CD4-positive, alpha-beta T cell treated with Interleukin-17A for 1 hour (primary cell): ENCODE results near the gene AIF1.

Source experiments
- DNase-seq: peaks from one replicate; pipeline ENCODE4 v3.0.0-alpha.2; 2020

The AIF1 gene

DNA sequence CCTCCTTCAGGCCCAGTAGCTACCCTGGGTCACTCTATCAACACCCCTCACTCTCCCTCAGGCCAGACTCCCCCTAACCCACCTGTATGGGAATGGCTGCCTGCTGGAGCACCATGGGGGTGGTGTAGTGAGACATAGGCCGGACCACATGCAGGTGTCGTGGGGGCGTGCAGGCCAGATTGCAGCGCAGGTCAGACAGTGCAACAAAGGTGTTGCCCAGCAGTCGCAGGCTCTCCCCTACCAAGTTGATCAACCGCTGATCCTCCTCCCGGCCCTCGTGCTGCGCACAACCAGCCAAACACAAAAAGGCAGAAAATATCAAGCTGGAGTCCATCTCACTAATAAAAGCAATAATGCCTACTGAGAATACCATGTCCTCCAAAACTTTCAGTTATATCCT, 30.3 kb downstream of the AIF1 start:
- DNase-seq: no peak

- no peak for DNase-seq
Measured at GRCh38 chr6:31651602-31652191, 36.7 kb downstream of the AIF1 start.

GRCh38 chr6:31652925-31653724, 38.1 kb downstream of the AIF1 start:
- DNase-seq: no peak

DNA sequence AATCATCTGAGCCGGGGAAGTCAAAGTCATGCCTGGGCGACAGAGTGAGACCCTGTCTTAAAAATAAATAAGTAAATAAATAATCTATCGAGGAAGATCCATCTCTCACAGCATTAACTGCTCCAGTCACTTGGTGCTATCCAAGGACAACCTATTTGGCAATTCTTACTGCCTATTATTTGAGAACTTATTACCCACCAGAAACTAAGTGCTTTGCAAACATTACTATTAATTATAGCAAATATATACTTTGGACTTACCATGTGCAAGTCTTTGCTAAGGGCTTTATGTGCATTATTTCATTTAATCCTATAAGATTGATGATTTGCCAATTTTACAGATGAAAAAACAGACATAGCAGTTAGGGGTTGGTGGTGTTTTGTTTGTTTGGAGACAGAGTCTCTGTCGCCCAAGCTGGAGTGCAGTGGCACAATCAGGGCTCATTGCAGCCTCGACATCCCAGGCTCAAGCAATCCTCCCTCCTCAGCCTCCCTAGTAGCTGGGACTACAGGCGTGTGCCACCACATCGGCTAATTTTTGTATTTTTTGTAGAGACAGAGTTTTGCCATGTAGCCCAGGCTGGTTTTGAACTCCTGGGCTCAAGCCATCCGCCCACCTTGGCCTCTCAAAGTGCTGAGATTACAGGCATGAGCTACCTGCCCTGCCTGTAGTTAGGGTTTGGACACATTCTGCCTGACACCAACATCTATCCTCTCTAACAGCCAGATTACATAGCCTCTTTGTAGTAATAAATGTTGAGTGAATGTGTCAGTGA, 39.7 kb downstream of the AIF1 start:
- no peak for DNase-seq

- no peak for DNase-seq
Measured at GRCh38 chr6:31655349-31656237, 40.6 kb downstream of the AIF1 start, which contains the start of gene APOM. TSS of gene APOM (plus strand) at chr6:31655894. CDS start at chr6:31655967, 73 bp downstream.

DNA sequence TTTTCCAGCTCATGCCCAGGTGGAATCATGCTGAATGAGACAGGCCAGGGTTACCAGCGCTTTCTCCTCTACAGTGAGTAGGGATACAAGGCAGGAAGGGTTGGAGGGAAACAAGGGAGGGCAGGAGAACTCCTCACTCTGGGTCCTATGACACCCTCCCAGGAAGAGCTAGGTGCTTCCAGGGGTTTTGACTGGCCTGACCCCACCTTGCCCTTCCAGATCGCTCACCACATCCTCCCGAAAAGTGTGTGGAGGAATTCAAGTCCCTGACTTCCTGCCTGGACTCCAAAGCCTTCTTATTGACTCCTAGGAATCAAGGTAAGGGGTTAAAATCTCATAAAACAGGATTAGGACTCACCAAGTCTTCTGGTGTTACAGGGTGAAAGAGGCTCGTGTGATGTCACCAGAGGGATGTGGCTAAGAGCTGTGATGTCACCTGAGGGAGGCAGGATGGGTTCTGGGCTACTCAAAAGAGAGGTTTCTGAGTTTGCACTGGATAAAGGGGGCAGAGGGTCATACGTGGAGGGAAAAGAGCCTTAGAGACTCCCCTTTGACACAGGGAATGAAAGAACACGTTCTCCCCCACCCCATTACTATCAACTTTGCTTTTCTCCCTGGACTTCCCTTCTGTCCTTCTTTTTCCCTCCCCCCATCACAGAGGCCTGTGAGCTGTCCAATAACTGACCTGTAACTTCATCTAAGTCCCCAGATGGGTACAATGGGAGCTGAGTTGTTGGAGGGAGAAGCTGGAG, 42.5 kb downstream of the AIF1 start:
- peak; percentile 43 for DNase-seq

GRCh38 chr6:31658158-31658688, 43.2 kb downstream of the AIF1 start:
- DNase-seq: no peak

DNA sequence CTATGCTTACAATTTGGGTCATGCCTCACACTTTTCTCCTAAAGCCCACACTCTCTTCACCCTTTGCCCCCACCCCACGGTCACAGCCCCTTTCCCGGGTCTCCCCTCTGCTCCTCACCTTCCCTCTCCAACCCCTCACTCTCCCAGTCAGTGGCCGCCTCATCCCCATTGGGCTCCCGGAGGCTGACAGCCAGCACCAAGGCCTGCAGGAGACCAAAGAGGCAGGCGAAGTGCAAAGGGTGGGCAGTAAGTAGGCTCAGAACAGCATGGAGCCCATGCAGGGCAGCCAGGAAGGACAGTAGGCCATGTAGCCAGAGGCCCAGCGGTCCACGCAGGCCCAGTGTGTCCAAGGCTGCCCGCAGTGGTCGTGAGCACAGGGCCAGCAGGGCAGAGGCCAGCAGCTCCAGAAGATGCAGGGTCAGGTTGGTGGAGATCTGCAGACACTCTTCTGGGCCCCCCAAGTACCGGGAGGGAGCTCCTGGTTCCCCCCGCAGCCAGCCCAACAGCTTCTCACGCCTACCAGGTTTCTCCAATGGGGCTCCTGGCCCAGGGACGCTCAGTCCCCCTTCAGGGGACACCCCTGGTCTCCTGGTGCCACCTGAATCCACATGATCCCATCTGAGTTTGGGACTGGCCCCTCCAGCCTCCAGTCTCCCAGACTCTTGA, 44.1 kb downstream of the AIF1 start:
- no peak for DNase-seq

- DNase-seq: peak; percentile 39
Measured at GRCh38 chr6:31659649-31660380, 44.8 kb downstream of the AIF1 start.

DNA sequence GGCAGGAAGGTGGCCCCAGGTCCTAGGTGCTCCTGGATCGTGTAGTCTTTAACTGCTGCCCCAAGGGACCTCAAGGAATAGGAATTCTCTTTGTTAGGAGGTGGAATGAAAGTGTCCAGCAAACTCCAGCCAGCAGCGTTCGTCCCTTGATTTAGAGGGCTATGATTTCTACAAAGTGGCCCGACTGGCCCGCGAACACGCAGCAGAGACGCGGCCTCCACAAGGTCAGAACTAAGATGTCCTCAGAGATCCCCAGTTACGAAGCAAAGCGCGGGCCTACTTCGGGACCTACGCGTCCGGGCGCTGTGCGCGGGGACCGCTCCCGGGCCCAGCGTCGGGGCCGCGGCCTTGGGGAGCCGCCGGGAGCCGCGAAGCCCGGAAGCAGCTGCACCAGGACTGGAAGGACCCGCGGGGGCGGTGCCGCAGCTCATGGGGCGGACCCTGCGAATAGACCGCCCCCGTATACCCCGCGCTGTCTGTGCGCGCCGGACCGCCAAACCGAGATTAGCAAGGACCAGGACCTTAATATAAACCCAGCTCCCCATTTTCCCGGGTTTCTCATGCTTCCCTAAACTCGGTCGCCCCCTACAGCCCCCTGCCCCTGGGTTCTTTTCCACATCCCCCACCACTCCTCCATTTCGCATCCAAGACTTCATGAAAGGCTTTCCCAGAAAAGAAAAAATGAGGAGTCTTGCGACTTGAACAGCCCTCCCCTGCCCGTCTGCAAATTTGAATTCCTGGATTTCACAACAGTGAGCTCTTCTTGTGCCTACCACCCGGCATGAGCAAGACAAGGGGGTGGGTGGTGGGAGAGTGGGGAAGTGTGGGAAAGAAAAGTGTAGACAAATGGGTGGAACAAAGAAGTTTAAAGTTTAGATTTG, 45.6 kb downstream of the AIF1 start, which contains the start of gene C6orf47:
C6orf47 (minus strand) TSS at position 398 of the 881 bp plus-strand sequence. CDS start 831 bp downstream, outside the sequence.
- peak; percentile 78 for DNase-seq

DNA sequence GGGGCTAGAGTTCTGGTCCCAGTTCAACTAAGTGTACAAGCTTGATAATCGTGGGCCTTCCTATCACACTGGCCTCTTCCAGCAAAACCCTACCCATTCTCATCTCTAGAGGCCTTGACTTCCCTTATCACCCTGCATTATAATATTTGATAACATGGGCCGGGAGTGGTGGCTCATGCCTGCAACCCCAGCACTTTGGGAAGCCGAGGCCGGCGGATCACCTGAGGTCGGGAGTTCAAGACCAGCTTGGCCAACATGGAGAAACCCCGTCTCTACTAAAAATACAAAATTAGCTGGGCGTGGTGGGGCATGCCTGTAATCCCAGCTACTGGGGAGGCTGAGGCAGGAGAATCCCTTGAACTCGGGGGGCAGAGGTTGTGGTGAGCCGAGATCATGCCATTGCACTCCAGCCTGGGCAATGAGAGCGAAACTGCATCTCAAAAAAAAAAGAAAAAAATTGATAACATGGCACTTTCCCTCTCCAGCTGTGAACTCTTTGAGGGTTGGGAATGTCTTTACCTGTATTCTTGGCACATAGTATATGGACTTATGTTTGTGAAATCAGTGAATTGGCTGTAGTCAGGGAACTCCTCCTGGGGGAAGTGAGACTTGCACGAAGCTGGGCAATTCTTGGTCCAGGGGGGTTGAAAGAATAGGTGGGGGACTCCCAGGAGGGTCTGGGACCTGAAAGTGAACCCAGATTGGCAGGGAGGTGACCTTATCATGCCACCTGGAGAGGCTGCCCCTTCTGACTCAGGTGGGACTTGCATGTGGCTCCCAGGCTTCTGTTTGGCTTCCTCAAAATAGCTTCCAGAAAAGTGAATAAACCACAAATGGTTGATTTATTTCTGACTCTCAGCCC, 46.5 kb downstream of the AIF1 start:
- no peak for DNase-seq

GRCh38 chr6:31662124-31662723, 47.2 kb downstream of the AIF1 start:
- DNase-seq: no peak

GRCh38 chr6:31663126-31663960, 48.3 kb downstream of the AIF1 start:
- DNase-seq: no peak

DNA sequence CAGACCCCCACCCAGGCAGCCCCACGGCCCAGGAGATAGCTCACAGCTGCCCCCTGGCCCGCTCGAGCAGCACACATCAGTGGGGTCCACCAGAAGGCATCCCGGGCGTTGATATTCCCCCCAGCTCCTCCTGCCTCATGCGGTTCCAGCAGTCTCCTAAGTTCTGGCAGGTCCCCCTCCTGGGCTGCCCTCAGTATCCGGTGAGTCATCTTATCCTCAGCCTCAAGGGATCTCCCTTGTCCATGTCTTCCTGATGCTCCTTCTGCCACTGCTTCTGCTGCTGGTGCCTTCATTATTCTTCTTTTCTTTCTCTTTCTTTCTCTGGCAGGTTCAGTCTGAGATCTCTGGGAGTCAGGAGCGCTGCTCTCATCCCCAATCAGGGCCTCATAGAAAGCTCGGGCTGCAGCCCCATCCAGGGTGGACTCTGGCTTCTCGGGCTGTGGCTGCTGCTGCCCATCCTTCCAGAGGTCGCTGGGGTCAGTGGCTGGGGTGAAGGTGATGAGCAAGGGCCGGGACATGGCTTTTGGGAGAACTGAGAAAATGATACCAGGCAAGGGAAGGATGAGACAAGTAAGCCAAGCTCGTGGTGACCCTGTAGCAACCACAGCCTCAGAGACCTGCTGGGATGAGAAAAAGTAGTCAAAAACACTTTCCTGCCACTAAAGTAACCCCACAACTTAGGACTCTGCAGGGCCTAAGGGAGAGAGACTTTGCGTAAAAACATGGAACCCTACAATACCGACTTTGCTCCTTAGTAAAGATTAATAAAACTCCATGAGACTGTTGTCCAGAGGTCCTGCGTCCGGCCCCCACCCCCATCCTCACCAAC, 49.1 kb downstream of the AIF1 start:
- no peak for DNase-seq

- DNase-seq: peak; percentile 95
Measured at GRCh38 chr6:31664790-31665500, 49.9 kb downstream of the AIF1 start, which contains the start of gene GPANK1. TSS of gene GPANK1 (minus strand) at chr6:31664997. CDS start at chr6:31664478, 519 bp downstream.
